Measurements from ENCODE around the gene CAPSL. TPM values are rescaled to one million over a fixed set of nuclear protein-coding genes. Genes with fewer than 3 reads are reported as not detected.
"Not testable (repeated sequence)": the region's sequence is repeated elsewhere in the genome, so short reads cannot be mapped to it uniquely, and the experiment has no call there.

Gene CAPSL
- total and polyA plus RNA-seq, 8 donors = 1.7 TPM; not detected in 7

DNA sequence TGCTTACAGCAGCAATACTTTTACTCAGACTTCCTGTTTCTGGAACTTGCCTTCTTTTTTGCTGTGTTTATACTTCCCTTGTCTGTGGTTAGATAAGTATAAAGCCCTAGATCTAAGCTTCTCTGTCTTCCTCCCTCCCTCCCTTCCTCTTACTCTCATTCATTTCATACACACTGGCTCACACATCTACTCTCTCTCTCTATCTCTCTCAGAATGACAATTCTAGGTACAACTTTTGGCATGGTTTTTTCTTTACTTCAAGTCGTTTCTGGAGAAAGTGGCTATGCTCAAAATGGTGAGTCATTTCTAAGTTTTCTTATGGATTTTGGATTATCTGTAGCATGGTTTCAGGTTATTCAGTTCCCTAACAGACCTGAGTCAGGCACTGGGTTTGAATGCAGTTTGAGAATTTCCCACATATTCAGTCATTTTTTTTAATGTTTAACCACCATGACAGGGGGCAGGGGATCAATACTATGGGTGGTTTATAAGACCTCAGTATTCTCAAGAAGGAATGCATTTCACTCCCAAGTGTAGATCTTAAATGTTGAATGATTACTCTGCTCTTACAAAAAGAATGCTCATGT lies 81.6 kb downstream of the CAPSL start, which contains the start of gene IL7R:
Gene IL7R, plus strand, starts transcription at position 127 of the 587 bp plus-strand sequence. Its CDS starts 87 bp downstream, at position 214.
- 25 to 49% methylated on average over 1 of the region's 1 CpG for WGBS, 2 donors
- intact Hi-C loops (cut with DNase I) = no loop called here
- Histone ChIP-seq H3K4me3 (no peak within 1 kb of the TSS), H3K27ac (no peak within 1 kb of the TSS), H3K9me3 (no peaks in the 10 kb centered on the region), H3K27me3 (no peaks in the 10 kb centered on the region), H3K4me1 (no peaks in the 10 kb centered on the region), H3K36me3 (no peaks in the 10 kb centered on the region)
- peak in 2 of 4 donors; percentile 52 to 62 for ATAC-seq
- TF ChIP-seq, protein P1, sequence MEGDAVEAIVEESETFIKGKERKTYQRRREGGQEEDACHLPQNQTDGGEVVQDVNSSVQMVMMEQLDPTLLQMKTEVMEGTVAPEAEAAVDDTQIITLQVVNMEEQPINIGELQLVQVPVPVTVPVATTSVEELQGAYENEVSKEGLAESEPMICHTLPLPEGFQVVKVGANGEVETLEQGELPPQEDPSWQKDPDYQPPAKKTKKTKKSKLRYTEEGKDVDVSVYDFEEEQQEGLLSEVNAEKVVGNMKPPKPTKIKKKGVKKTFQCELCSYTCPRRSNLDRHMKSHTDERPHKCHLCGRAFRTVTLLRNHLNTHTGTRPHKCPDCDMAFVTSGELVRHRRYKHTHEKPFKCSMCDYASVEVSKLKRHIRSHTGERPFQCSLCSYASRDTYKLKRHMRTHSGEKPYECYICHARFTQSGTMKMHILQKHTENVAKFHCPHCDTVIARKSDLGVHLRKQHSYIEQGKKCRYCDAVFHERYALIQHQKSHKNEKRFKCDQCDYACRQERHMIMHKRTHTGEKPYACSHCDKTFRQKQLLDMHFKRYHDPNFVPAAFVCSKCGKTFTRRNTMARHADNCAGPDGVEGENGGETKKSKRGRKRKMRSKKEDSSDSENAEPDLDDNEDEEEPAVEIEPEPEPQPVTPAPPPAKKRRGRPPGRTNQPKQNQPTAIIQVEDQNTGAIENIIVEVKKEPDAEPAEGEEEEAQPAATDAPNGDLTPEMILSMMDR (IDR thresholded peaks at IDR 0.05) = no peak
- no peak for DNase-seq
- no peak for FAIRE-seq

DNA sequence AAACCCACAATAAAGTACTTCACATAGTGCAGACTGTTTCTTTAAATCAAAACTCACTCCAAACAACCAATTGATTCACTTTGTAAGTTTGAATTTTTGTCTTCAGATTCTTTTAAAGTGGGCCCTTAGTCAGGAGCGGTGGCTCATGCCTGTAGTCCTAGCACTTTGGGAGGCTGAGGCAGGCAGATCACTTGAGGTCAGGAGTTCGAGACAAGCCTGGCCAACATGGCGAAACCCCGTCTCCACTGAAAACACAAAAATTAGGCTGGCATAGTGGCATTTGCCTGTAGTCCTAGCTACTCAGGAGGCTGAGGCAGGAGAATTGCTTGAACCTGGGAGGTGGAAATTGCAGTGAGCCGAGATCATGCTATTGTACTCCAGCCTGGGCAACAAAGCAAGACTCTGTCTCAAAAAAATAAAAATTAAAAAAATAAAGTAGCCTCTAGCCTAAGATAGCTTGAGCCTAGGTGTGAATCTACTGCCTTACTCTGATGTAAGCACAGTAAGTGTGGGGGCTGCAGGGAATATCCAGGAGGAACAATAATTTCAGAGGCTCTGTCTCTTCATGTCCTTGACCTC lies 82.1 kb downstream of the CAPSL start:
- H3K36me3 ChIP-seq; FAIRE-seq; ATAC-seq; H3K9me3 ChIP-seq; H3K4me3 ChIP-seq; DNase-seq; H3K27ac ChIP-seq; intact Hi-C loops (cut with DNase I); H3K27me3 ChIP-seq; H3K4me1 ChIP-seq: not testable (repeated sequence)
- WGBS, 2 donors = 88 to 95% methylated on average over 5 of the region's 5 CpGs

DNA sequence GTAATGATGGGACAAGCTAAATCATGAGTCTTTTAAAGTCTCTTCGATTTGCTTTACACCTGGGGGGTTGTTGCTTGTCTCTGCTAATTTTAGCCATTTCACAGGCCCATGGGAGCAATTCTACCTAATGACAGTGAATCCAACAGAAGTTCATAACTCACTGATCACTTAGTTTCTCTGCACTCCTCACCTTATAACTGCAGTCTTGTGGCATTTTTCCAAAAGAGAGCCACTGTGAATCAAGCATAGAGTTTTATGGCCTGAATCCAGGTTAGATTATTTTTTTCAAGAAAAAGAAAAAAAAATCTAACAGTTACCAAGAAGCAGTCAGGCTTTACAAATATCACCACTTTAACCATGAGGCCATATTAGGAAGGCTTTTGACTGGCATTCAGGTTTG lies 83.2 kb downstream of the CAPSL start:
- WGBS, 2 donors = 42 to 67% methylated on average over 1 of the region's 1 CpG
- FAIRE-seq (no peak), DNase-seq (no peak), ATAC-seq (no peak)
- no peaks in the 10 kb centered on the region for H3K4me1 ChIP-seq
- TF ChIP-seq, protein P1 (IDR thresholded peaks at IDR 0.05) = no peak
- H3K36me3 ChIP-seq = no peaks in the 10 kb centered on the region
- H3K27me3 ChIP-seq = no peaks in the 10 kb centered on the region
- H3K9me3 ChIP-seq = no peaks in the 10 kb centered on the region
- intact Hi-C loops (cut with DNase I) = no loop called here
- no peak overlapping the region for H3K27ac ChIP-seq
- no peak overlapping the region for H3K4me3 ChIP-seq

Other genes starting within 250 kb of the CAPSL start
- 1 to 10 TPM in 4 of 6 donors, under 1 TPM in 2; 0.04 to 3.9 (median 2.3) TPM for gene IL7R, start 81.7 kb downstream of the CAPSL start, total RNA-seq
- gene IL7R, start 81.7 kb downstream of the CAPSL start, polyA plus RNA-seq = under 1 TPM; 0.23 to 0.52 TPM
- not detected for gene UGT3A1, start 52.8 kb upstream of the CAPSL start, total RNA-seq
- gene UGT3A1, start 52.8 kb upstream of the CAPSL start, polyA plus RNA-seq = not detected
- gene UGT3A2, start 128.3 kb upstream of the CAPSL start, total RNA-seq = under 1 TPM in 1 of 6 donors, not detected in 5; 0.06 TPM
- under 1 TPM in 1 of 2 donors, not detected in 1; 0.07 TPM for gene UGT3A2, start 128.3 kb upstream of the CAPSL start, polyA plus RNA-seq
- gene LMBRD2, start 213.3 kb upstream of the CAPSL start, total RNA-seq = 1 to 10 TPM; 5.1 to 8.3 (median 6.9) TPM
- gene LMBRD2, start 213.3 kb upstream of the CAPSL start, polyA plus RNA-seq = 1 to 10 TPM; 1.0 to 4.6 TPM
- 1 to 10 TPM; 2.0 to 8.7 (median 5.0) TPM for gene SKP2, start 213.5 kb upstream of the CAPSL start, total RNA-seq
- gene SKP2, start 213.5 kb upstream of the CAPSL start, polyA plus RNA-seq = 1 to 10 TPM; 1.5 to 2.3 TPM